Measurements from ENCODE around the gene CFAP53. TPM values are rescaled to one million over a fixed set of nuclear protein-coding genes. Genes with fewer than 3 reads are reported as not detected.
"Not testable (repeated sequence)": the region's sequence is repeated elsewhere in the genome, so short reads cannot be mapped to it uniquely, and the experiment has no call there.

Gene CFAP53
- polyA plus RNA-seq, 1 donor from 2014 or later: not detected

DNA sequence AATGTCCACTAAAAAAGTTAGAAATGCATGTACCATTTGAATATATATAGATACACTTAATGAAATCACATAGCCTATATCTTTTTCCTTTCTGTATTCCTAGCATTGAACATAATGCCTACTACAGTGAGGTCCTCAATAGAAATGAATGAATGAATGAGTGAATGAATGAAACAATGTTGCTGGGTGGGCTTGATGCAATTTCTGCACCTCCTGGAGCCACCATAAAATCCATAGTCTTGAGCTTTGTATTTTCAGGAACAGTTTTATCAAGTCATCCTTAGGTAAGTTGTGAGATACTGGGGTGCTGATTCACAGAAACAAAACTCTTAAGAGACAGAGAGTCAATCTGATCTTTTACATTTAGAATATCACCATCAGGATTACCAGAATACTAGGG lies 3.3 kb downstream of the CFAP53 start:
- Mint-ChIP-seq H3K27me3 (no peaks in the 10 kb centered on the region), H3K4me3 (peak overlapping the region in 1 of 4 donors; percentile 37), H3K27ac (peak overlapping the region in 1 of 3 donors; percentile 26)

DNA sequence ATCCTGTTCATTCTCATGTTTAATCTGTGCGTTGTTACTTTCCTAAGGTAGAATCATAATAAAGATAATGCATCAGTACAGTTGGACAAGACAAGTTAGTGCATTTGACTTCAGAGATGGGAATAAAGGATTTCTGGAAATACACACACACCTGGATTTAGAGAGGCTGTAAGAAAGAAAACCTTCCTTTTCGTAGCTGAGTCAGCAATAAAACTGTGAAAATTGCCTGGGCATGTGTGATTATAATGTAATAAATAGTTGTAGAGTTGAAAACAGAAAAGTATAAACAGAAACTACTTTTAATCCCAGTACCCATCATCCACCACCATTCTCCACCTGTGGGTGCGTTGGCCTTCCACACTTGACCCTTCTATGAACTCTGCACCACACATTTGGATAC lies 15.4 kb downstream of the CFAP53 start:
- H3K27ac Mint-ChIP-seq: no peak overlapping the region

More for the DNA sequence above, 3.3 kb downstream of the CFAP53 start:
- H3K4me1 Mint-ChIP-seq: peaks cover 12 to 19% (median 16%) of the 10 kb centered on the region in 3 donors
- peaks cover 0 to 4% (median 0%) of the 10 kb centered on the region in 3 donors for H3K9me3 Mint-ChIP-seq
- peaks cover 1% of the 10 kb centered on the region for H3K36me3 Mint-ChIP-seq

DNA sequence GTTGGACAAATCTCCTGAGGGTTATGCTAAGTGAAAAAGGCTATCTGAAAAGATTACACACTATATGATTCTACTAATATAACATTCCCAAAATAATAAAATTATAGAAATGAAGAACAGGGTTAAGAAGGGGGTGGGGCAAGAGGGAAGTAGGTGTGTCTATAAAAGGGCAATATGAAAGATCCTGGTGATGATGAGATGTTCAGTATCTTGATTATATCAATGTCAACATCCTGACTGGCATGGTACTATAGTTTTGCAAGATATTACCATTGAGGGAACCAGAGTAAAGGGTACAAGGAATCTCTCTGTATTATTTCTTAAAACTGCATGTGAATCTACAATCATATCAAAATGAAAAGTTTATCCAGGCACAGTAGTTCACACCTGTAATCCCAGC lies 16.7 kb downstream of the CFAP53 start:
- Mint-ChIP-seq H3K4me3 (no peak overlapping the region), H3K36me3 (no peaks in the 10 kb centered on the region), H3K4me1 (no peaks in the 10 kb centered on the region), H3K27me3 (no peaks in the 10 kb centered on the region), H3K9me3 (no peaks in the 10 kb centered on the region), H3K27ac (no peak overlapping the region)

More for the DNA sequence above, 15.4 kb downstream of the CFAP53 start:
- H3K4me1 Mint-ChIP-seq: no peaks in the 10 kb centered on the region
- H3K36me3 Mint-ChIP-seq: no peaks in the 10 kb centered on the region
- no peaks in the 10 kb centered on the region for H3K27me3 Mint-ChIP-seq
- no peak overlapping the region for H3K4me3 Mint-ChIP-seq
- no peaks in the 10 kb centered on the region for H3K9me3 Mint-ChIP-seq

DNA sequence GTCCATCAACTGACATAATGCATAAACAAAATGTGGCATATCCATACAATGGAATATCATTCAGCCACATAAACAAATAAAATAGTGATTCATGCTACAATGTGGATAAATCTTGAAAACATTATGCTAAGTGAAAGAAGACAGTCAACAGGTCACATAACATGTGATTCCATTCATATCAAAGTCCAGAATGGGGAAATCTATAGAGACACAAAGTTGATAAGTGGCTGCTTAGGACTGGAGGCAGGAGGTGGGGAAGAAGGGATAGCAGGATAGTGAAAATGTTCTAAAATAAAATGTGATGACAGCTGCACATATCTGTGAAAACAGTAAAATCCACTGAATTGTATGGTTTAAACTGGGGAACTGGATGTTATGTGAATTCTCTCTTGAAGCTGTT lies 18.7 kb downstream of the CFAP53 start:
- no peaks in the 10 kb centered on the region for H3K36me3 Mint-ChIP-seq
- H3K27ac Mint-ChIP-seq: no peak overlapping the region
- no peaks in the 10 kb centered on the region for H3K4me1 Mint-ChIP-seq

DNA sequence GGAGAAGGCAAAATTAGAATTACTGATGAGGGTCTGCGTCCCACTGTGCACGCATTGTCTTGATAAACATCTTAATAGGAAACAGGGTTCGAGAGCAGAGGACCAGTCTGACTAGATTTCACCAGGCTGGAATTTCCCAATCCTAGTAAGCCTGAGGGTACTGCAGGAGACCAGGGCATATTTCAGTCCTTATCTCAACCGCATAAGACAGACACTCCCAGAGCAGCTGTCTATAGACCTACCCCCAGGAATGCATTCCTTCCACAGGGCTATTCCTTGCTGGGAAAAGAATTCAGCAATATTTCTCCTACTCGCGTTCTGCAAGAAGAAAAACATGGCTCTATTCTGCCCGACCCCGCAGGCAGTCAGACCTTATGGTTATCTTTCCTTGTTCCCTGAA lies 24.5 kb downstream of the CFAP53 start:
- H3K36me3 Mint-ChIP-seq, H3K4me3 Mint-ChIP-seq, H3K27me3 Mint-ChIP-seq, H3K4me1 Mint-ChIP-seq, H3K27ac Mint-ChIP-seq: not testable (repeated sequence)
- H3K9me3 Mint-ChIP-seq: peaks cover 6 to 21% (median 21%) of the 10 kb centered on the region in 3 donors

More for the DNA sequence above, 18.7 kb downstream of the CFAP53 start:
- no peak overlapping the region for H3K4me3 Mint-ChIP-seq
- H3K27me3 Mint-ChIP-seq: peaks cover 4% of the 10 kb centered on the region
- H3K9me3 Mint-ChIP-seq: peaks cover 0 to 4% (median 2%) of the 10 kb centered on the region in 3 donors

DNA sequence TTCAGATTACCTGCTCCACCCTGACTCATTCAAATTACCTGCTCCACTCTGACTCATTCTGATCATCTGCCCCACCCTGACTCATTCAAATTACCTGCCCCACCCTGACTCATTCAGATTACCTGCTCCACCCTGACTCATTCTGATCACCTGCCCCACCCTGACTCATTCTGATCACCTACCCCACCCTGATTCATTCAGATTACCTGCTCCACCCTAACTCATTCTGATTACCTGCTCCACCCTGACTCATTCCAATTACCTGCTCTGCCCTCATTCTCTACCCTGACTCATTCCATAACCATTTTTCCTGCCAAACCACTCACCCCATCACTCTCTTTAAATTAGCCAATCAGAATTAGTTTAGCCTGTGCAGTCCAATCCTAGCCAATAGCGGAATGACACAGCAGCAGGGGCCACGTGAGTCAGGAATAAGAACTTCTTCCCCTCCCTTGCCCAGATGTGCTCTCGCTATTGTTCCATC lies 26.2 kb downstream of the CFAP53 start:
- peaks cover 6% of the 10 kb centered on the region for H3K27me3 Mint-ChIP-seq
- no peak overlapping the region for H3K27ac Mint-ChIP-seq
- peaks cover 0 to 4% (median 2%) of the 10 kb centered on the region in 3 donors for H3K4me1 Mint-ChIP-seq
- peaks cover 6 to 21% (median 21%) of the 10 kb centered on the region in 3 donors for H3K9me3 Mint-ChIP-seq
- H3K36me3 Mint-ChIP-seq: peaks cover 5% of the 10 kb centered on the region
- no peak overlapping the region for H3K4me3 Mint-ChIP-seq

DNA sequence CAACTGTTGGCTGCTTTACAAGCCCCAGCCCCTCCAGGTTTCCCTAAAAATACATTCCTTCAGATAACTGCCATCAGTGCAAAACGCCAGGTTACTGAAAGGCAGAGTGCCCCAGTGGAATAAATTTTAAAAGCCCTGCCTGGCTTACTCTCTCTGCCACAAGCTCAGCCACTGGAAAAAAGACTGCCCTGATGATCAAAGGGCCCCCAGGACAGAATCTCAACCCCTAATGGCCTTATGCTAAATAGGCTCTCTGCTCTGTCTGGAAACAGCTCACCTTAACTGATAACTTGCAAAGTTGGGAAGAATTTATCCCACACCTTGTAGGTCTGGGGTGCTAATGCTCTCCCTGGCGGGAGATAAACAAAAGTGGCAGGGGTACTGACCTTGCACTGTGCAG lies 33.9 kb downstream of the CFAP53 start:
- Mint-ChIP-seq H3K9me3 (peaks cover 0 to 2% (median 0%) of the 10 kb centered on the region in 3 donors), H3K4me1 (peaks cover 0 to 11% (median 10%) of the 10 kb centered on the region in 3 donors), H3K27me3 (peaks cover 18% of the 10 kb centered on the region), H3K4me3 (no peak overlapping the region), H3K27ac (no peak overlapping the region), H3K36me3 (peaks cover 5% of the 10 kb centered on the region)

DNA sequence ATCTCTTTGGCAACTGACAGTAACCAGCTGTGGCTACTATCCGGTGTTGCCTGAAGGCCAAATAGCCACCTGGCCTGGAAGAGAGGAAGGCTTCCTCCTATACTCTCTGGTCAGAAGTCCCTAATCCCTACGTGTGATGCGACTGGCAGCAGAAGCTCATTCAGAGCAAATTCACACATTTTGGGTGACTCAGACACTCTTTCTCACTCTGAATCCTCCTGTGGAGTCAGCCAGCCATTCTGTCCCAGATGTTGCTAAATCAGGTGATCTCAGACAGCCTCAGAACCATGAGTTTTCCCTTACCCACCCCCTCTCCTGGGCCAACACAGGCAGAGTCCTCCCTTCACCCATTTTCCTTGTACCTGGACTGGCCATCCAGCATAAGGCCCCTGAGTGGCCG lies 34.7 kb downstream of the CFAP53 start:
- no peaks in the 10 kb centered on the region for H3K9me3 Mint-ChIP-seq
- H3K27ac Mint-ChIP-seq: no peak overlapping the region
- H3K4me3 Mint-ChIP-seq: no peak overlapping the region
- H3K36me3 Mint-ChIP-seq: peaks cover 5% of the 10 kb centered on the region
- H3K4me1 Mint-ChIP-seq: peaks cover 0 to 14% (median 14%) of the 10 kb centered on the region in 3 donors
- H3K27me3 Mint-ChIP-seq: peaks cover 19% of the 10 kb centered on the region

DNA sequence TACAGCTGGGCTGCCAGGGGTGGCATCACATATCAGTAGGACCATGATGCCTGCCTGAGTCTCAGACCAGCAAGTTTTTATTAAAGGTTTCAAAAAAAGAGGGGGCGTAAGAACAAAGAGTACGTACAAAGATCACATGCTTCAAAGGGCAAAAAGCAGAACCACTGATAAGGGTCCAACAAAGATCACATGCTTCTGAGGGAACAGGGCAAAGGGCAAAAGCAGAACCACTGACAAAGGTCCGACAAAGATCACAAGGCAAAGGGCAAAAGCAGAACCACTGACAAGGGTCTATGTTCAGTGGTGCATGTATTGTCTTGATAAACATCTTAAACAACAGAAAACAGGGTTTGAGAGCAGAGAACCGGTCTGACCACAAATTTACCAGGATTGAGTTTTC lies 46.0 kb downstream of the CFAP53 start:
- H3K27ac Mint-ChIP-seq: peak overlapping the region in 2 of 3 donors; percentile 42 to 54
- not testable (repeated sequence) for H3K36me3 Mint-ChIP-seq, H3K4me3 Mint-ChIP-seq, H3K4me1 Mint-ChIP-seq
- peaks cover 28% of the 10 kb centered on the region for H3K27me3 Mint-ChIP-seq
- peaks cover 4 to 13% (median 9%) of the 10 kb centered on the region in 3 donors for H3K9me3 Mint-ChIP-seq

DNA sequence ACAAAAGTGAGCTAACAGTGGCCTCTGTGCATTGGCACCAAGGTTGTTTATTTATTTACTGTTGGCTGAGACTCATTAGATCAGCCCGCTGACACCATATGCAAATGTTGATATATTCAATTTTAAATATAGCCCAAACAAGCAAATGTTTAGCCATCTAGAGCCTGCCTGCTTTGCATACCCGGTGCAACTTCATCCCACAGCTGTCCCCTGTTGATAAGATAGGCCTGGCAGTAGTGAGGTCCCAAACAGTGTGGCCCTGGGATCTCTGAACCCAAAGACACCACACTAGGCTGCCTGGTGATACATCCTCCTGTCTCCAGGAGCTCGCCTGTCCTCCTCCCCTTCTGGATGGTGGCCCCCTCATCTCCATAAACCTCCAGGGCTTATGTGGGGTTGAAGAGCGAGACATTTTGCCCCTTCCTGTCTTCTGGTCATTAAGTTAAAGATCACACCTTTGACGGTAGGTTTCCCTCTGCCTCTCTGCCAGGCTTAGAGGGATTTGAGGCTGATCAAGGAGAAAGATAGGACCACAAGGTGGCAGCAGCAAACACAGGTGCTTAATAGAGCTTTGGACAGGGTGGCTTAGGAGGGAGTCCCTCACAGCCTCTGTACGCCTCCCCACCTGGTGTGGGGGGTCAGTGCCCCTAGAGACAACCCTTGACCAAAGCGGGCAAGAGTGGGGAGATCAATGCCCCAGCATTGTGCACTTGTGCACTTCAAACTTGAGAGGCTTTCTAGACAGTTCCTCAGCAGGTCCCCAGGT lies 47.7 kb downstream of the CFAP53 start:
- no peaks in the 10 kb centered on the region for H3K36me3 Mint-ChIP-seq
- H3K9me3 Mint-ChIP-seq: peaks cover 4 to 13% (median 9%) of the 10 kb centered on the region in 3 donors
- peak overlapping the region in 1 of 4 donors; percentile 86 for H3K4me3 Mint-ChIP-seq
- no peak overlapping the region for H3K27ac Mint-ChIP-seq
- H3K4me1 Mint-ChIP-seq: peaks cover 4 to 7% (median 4%) of the 10 kb centered on the region in 3 donors
- H3K27me3 Mint-ChIP-seq: peaks cover 30% of the 10 kb centered on the region

DNA sequence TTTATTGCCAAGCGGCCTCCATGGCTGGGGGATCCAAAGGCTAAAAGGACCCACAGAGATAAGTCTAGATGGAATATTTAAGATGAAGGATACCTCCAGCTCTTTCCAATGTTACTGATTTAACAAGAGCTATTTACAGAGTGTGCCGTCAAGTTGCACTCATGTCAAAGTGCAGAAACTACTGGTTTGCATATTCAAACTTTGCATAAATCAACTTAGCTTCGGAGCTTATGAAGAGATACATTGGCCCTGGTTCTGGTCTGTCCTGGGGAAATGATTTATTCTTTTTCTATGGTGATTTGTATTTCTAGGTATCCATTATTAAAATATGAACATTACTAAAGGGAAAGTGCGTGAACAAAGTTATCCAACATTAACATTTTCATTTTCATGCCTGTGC lies 57.0 kb downstream of the CFAP53 start:
- H3K4me3 Mint-ChIP-seq: no peak overlapping the region
- peaks cover 51% of the 10 kb centered on the region for H3K27me3 Mint-ChIP-seq
- H3K4me1 Mint-ChIP-seq: peaks cover 0 to 2% (median under 1%) of the 10 kb centered on the region in 3 donors
- H3K9me3 Mint-ChIP-seq: no peaks in the 10 kb centered on the region
- H3K27ac Mint-ChIP-seq: no peak overlapping the region
- H3K36me3 Mint-ChIP-seq: peaks cover 2% of the 10 kb centered on the region

DNA sequence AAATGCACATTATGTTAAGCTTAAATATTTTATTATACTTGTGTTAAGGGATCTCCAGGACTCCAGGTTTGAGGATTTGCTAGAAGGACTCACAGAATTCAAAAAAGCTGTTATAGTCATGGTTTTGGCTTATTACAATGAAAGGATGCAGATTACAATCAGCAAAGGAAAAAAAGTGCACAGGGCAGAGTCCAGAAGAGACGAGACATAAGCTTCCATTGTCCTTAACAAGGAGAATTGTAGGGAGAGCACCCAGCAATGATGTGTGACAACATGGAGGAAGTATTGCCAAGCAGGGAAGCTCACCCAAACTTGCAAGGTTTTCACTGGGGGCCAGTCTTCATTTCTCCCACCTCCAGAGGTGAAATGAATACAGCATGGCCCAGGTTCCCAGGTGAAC lies 58.6 kb downstream of the CFAP53 start:
- peaks cover 57% of the 10 kb centered on the region for H3K27me3 Mint-ChIP-seq
- no peak overlapping the region for H3K4me3 Mint-ChIP-seq
- H3K4me1 Mint-ChIP-seq: peaks cover 0 to 7% (median 4%) of the 10 kb centered on the region in 3 donors
- H3K36me3 Mint-ChIP-seq: peaks cover 2% of the 10 kb centered on the region
- H3K9me3 Mint-ChIP-seq: no peaks in the 10 kb centered on the region
- H3K27ac Mint-ChIP-seq: no peak overlapping the region

DNA sequence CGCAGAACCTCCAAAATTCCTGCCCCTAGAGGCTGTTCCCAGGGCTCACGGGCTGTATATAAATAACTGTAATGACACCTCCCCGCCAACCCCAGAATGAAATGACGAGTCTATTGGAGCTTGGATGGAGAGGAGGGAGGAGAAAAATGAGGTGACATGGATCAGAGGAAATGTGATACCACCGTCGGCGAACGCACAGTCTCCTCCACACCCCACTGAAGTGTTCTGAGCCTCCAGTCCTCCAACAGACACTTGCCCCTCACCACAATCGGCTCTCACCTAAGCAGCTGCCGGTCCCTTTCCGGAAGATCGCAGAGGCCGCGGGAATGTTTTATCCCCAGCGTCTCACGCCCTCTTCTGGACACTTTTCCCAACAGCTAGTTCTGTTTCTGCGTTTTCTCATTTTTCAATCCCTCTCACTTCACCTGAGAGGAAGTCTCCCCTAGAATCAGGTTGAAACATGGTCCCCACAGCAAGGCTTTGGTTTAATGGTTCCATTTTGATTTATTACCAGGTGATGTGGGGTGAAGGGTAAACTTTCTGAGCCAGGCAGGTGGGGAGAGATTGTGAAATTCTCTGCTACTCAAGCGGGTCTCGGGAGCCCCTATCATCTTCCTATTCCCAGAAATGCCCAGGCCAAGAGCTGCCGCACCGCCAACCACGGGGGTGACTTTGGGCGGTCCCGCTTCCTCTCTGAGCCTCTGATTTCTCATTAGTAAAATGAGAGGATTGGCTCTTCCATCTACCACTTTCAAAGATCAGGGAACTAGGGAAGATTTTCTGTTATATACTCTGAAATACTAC lies 62.3 kb downstream of the CFAP53 start:
- Mint-ChIP-seq H3K4me3 (peak overlapping the region in 1 of 4 donors; percentile 25), H3K9me3 (peaks cover 9 to 13% (median 9%) of the 10 kb centered on the region in 3 donors), H3K4me1 (peaks cover 0 to 5% (median 4%) of the 10 kb centered on the region in 3 donors), H3K27me3 (peaks cover 40% of the 10 kb centered on the region), H3K36me3 (peaks cover 2% of the 10 kb centered on the region), H3K27ac (no peak overlapping the region)

DNA sequence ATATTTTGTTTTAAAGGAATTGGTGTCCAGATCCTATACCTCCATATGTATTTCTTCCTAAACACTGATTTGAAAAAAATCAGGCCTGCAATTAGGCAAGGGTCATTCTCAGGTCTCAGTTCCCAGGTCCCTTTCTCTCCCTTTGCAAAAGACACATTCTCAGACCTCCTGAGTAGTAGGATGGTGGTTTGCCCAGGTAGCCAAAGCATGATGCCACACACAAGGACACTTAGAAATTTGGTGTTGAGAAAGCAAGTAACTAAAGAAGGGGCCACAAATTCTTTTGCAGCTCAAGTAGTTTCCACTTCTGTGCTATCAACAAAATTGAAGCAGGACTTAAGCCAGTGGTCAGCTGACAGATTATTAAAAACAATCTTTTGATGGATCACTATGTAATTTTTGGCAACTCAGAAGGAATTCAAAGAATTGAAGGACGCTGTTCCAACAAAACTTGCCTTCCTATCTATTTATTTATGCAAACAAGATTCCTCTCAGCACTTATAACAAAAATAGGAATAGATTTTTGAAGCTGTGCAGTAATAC lies 64.7 kb downstream of the CFAP53 start:
- Mint-ChIP-seq H3K27ac (no peak overlapping the region), H3K9me3 (peaks cover 9 to 13% (median 9%) of the 10 kb centered on the region in 3 donors), H3K27me3 (peaks cover 50% of the 10 kb centered on the region), H3K4me3 (no peak overlapping the region), H3K36me3 (peaks cover 2% of the 10 kb centered on the region), H3K4me1 (peaks cover 2 to 9% (median 4%) of the 10 kb centered on the region in 3 donors)

DNA sequence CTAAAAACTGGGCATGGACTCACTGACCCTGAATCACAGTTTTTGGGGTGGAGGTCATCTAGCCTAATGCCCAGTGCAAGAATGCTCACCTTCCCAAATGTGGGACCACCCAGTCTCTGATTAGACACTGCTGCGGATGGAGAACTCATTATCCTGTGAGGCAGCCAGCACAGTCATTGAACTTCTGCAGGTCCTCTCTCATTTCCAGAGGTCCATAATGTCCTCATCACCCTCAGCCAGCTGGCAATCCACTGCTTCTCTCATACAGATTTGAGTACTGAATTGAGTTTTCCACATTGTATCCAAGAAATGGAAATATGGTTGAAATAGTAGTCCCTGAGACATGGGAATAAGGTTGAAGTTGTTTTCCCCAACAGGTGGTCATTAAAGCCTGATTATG lies 66.4 kb downstream of the CFAP53 start:
- H3K4me3 Mint-ChIP-seq: no peak overlapping the region
- no peak overlapping the region for H3K27ac Mint-ChIP-seq
- H3K4me1 Mint-ChIP-seq: peaks cover 4 to 16% (median 9%) of the 10 kb centered on the region in 3 donors
- H3K27me3 Mint-ChIP-seq: peaks cover 46% of the 10 kb centered on the region
- peaks cover 9 to 13% (median 9%) of the 10 kb centered on the region in 3 donors for H3K9me3 Mint-ChIP-seq
- H3K36me3 Mint-ChIP-seq: no peaks in the 10 kb centered on the region

Data from IgD-negative memory B cell (primary cell).